Measurements from ENCODE around the gene PRR18.

- no peak for TF ChIP-seq CTCF (IDR thresholded peaks at IDR 0.05 in 8 of 11, conservative IDR thresholded peaks at IDR 0.05 in 3 of 11)
- TF ChIP-seq POLR2A (IDR thresholded peaks at IDR 0.05), result no peak
These were observed 48.8 kb downstream of the PRR18 start for GRCh38 chr6:166259296-166259977.

All from spleen (tissue), 7 donors.